ENCODE results near the gene MTA3.

- no peak for TF ChIP-seq CTCF (IDR thresholded peaks at IDR 0.05; ENCODE audit: low read depth, low read length, poor library complexity, severe bottlenecking)
- TF ChIP-seq EZH2phosphoT487 (IDR thresholded peaks at IDR 0.05; ENCODE audit: borderline replicate concordance, low read length), result no peak
Observed at GRCh38 chr2:42794271-42795046, 226.0 kb downstream of the MTA3 start.

Measured in DOHH2 (cell line).